IMR-90 (cell line): ENCODE measurements around the gene OSBPL2. TPM values are rescaled to one million over a fixed set of nuclear protein-coding genes. Genes with fewer than 3 reads are reported as not detected.

Experiments used
- ATAC-seq: fragments of 200-7000 bp; cut with Tn5 transposase; 2 replicates; pipeline ENCODE4 v1.9.1; 2020; ENCODE audit warnings: low read depth, mild to moderate bottlenecking, moderate library complexity
- BruUV-seq: library from RNA; stranded (reverse); fragments of 400-500 nt; replicated peaks from 2 replicates; lab custom pipeline; 2021; lab: Mats Ljungman, UMichigan
- CTCF ChIA-PET: fragments of 300-600 bp; formaldehyde crosslinking; extraction: SDS; loops from one replicate; lab custom pipeline; 2021; ENCODE audit warnings: antibody characterized with exemption; lab: Yijun Ruan, JAX
- POLR2A ChIA-PET: fragments of 300-600 bp; sonication (Branson Sonifier 250); formaldehyde crosslinking; loops from one replicate; lab custom pipeline; 2022; ENCODE audit warnings: antibody characterized with exemption; ENCODE audit not compliant: unreplicated experiment; lab: Charles Lee
- DNase-seq: peaks from one replicate; pipeline ENCODE4 v3.0.0; 2013
- H2AFZ ChIP-seq: replicated peaks from 2 replicates; pipeline ENCODE3; 2013; ENCODE audit warnings: low read length, mild to moderate bottlenecking; ENCODE audit not compliant: poor library complexity
- H2AK5ac ChIP-seq: 2 replicates; pipeline ENCODE4 v1.6.1; 2013; ENCODE audit warnings: low read depth, low read length, inconsistent platforms
- H2AK9ac ChIP-seq: replicated peaks from 2 replicates; pipeline ENCODE3; 2013; ENCODE audit warnings: mild to moderate bottlenecking, low read depth, low read length, moderate library complexity; ENCODE audit not compliant: poor library complexity
- H2BK120ac ChIP-seq: 2 replicates; pipeline ENCODE4 v1.6.1; 2013; ENCODE audit warnings: low read depth, low read length, inconsistent platforms
- H2BK15ac ChIP-seq: 3 replicates; pipeline ENCODE4 v1.6.1; 2013; ENCODE audit warnings: low read depth, low read length, inconsistent platforms
- H2BK20ac ChIP-seq: 2 replicates; pipeline ENCODE4 v1.6.1; 2013; ENCODE audit warnings: low read depth, mild to moderate bottlenecking, inconsistent platforms, low read length, moderate library complexity
- H2BK5ac ChIP-seq: 2 replicates; pipeline ENCODE4 v1.6.1; 2013; ENCODE audit warnings: mild to moderate bottlenecking, low read depth, low read length, inconsistent platforms; ENCODE audit not compliant: poor library complexity, severe bottlenecking
- H3K14ac ChIP-seq: replicated peaks from 2 replicates; pipeline ENCODE4 v1.6.1; 2013; ENCODE audit warnings: low read depth, low read length, inconsistent platforms
- H3K18ac ChIP-seq: 2 replicates; pipeline ENCODE4 v1.6.1; 2013; ENCODE audit warnings: low read depth, low read length, control low read depth
- H3K23ac ChIP-seq: 2 replicates; pipeline ENCODE4 v1.6.1; 2013; ENCODE audit warnings: low read depth, low read length, inconsistent platforms
- H3K27ac ChIP-seq: 2 replicates; pipeline ENCODE4 v1.5.1; 2013; ENCODE audit warnings: mild to moderate bottlenecking, control low read depth, low read length; ENCODE audit not compliant: insufficient read depth
- H3K27me3 ChIP-seq: 2 replicates; pipeline ENCODE4 v1.6.1; 2013; ENCODE audit warnings: low read length; ENCODE audit not compliant: control insufficient read depth, insufficient read depth
- H3K36me3 ChIP-seq: 2 replicates; pipeline ENCODE4 v1.6.1; 2013; ENCODE audit warnings: low read length, mixed read lengths; ENCODE audit not compliant: control insufficient read depth, insufficient read depth
- H3K4ac ChIP-seq: 2 replicates; pipeline ENCODE4 v1.6.1; 2013; ENCODE audit warnings: low read depth, low read length, inconsistent platforms
- H3K4me1 ChIP-seq: 2 replicates; pipeline ENCODE4 v1.6.1; 2013; ENCODE audit warnings: low read length, mixed read lengths; ENCODE audit not compliant: control insufficient read depth, insufficient read depth
- H3K4me2 ChIP-seq: 2 replicates; pipeline ENCODE4 v1.6.1; 2013; ENCODE audit warnings: low read depth, mild to moderate bottlenecking, control low read depth, low read length, moderate library complexity
- H3K4me3 ChIP-seq: 2 replicates; pipeline ENCODE4 v1.5.1; 2013; ENCODE audit warnings: low read depth, mild to moderate bottlenecking, control low read depth, low read length, moderate library complexity; ENCODE audit not compliant: insufficient read depth
- H3K56ac ChIP-seq: 2 replicates; pipeline ENCODE4 v1.6.1; 2013; ENCODE audit warnings: low read length, inconsistent platforms; ENCODE audit not compliant: insufficient read depth; ENCODE audit errors: extremely low read depth
- H3K79me1 ChIP-seq, 2 experiments: 2 replicates each; pipeline ENCODE4 v1.6.1; 2013; ENCODE audit warnings: low read length in 2 of 2, inconsistent platforms in 1 of 2, low read depth in 1 of 2
- H3K9ac ChIP-seq: 2 replicates; pipeline ENCODE4 v1.6.1; 2013; ENCODE audit warnings: low read depth, low read length, control low read depth
- H3K9me1 ChIP-seq: 2 replicates; pipeline ENCODE4 v1.6.1; 2013; ENCODE audit warnings: low read length, inconsistent platforms; ENCODE audit not compliant: insufficient read depth
- H3K9me3 ChIP-seq: 2 replicates; pipeline ENCODE4 v1.6.1; 2013; ENCODE audit warnings: low read length; ENCODE audit not compliant: control insufficient read depth, insufficient read depth
- H4K20me1 ChIP-seq: 2 replicates; pipeline ENCODE4 v1.6.1; 2013; ENCODE audit warnings: low read length, inconsistent platforms; ENCODE audit not compliant: insufficient read depth
- H4K5ac ChIP-seq: 2 replicates; pipeline ENCODE4 v1.6.1; 2013; ENCODE audit warnings: mild to moderate bottlenecking, low read depth, low read length, control low read depth
- H4K8ac ChIP-seq, 2 experiments: 2 replicates each; pipeline ENCODE4 v1.6.1; 2013; ENCODE audit warnings: low read depth in 2 of 2, low read length in 2 of 2, control low read depth in 1 of 2, inconsistent platforms in 1 of 2
- H4K91ac ChIP-seq: 2 replicates; pipeline ENCODE4 v1.6.1; 2013; ENCODE audit warnings: low read depth, low read length, inconsistent platforms; ENCODE audit not compliant: insufficient read depth
- NFE2L2 ChIP-seq: fragments of 150-350 bp; IDR thresholded peaks from 2 replicates; pipeline ENCODE4 v1.6.1; 2016; ENCODE audit warnings: low read depth, mild to moderate bottlenecking, low read length
- WGBS, 2 experiments: methylation state at CpG; one replicate each; pipeline versions ENCODE4 v1.1.5 to v1.1.7; 2013; ENCODE audit warnings: missing lambda C conversion rate in 2 of 2; ENCODE audit not compliant: insufficient read length in 1 of 2; ENCODE audit errors: extremely low coverage in 2 of 2; 5-methylcytosine and 5-hydroxymethylcytosine counted together
- dilution Hi-C: fragments of 300-500 bp; cut with HindIII; formaldehyde crosslinking; loops from one replicate; pipeline ENCODE4 v1.14.3; 2018; ENCODE audit warnings: low sequenced_read_pairs; ENCODE audit not compliant: unreplicated experiment
- in situ Hi-C: fragments of 300-500 bp; cut with MboI; formaldehyde crosslinking; loops from 3 replicates; pipeline ENCODE4 v1.14.3; 2019; ENCODE audit warnings: low sequenced_read_pairs, inconsistent platforms, mixed read lengths
- intact Hi-C: fragments of 100-400 bp; cut with micrococcal nuclease; formaldehyde crosslinking; loops from 2 replicates; pipeline ENCODE4 v1.10.0; 2022
- polyA plus RNA-seq, 3 experiments: library from polyadenylated mRNA; depleted of rRNA; stranded (reverse); fragments of >200 nt; gene quantifications; 2 replicates each; pipeline ENCODE4 v1.2.3, GENCODE V29; 2012; ENCODE audit warnings: low replicate concordance in 1 of 3
- total RNA-seq: library from RNA; depleted of rRNA; stranded (reverse); fragments of >200 nt; gene quantifications from 2 replicates; pipeline ENCODE4 v1.2.3, GENCODE V29; 2012

The OSBPL2 gene
- total and polyA plus RNA-seq, 2 of the 4 experiments (the other 2 are of a cell fraction) = 19.3 to 27.6 TPM

DNA sequence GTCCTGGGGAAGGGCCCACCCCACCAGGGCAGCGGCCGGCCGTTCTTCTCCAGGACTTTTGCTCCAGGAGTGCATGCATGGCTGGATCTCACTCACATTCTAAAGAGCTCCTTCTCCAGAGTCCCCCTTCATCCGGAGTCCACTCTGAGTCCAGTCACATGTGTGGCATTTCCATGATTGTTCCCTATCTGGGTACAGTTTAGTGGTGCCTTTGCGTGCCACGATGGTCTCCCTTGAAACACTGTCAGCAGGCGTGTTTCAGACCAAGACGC lies 20.9 kb downstream of the OSBPL2 start:
- in situ Hi-C loops = no loop called here
- TF ChIP-seq NFE2L2 = no peak
- peaks cover 56% of the 10 kb centered on the region for H4K20me1 ChIP-seq

More for the DNA sequence above, 20.9 kb downstream of the OSBPL2 start:
- Histone ChIP-seq H2AK5ac (no peak overlapping the region), H3K4ac (no peak overlapping the region), H3K36me3 (peaks cover 43% of the 10 kb centered on the region), H3K56ac (no peak overlapping the region), H3K23ac (no peak overlapping the region), H3K27me3 (no peaks in the 10 kb centered on the region), H2AFZ (no peak overlapping the region), H3K9me3 (no peaks in the 10 kb centered on the region), H4K5ac (no peak overlapping the region), H4K91ac (no peak overlapping the region), H3K9ac (no peak overlapping the region), H2BK120ac (no peak overlapping the region), H2AK9ac (no peak overlapping the region), H2BK20ac (no peak overlapping the region), H3K4me3 (no peak overlapping the region), H2BK15ac (no peak overlapping the region), H3K79me1 (peaks cover 23 to 52% of the 10 kb centered on the region in 2 experiments), H4K8ac (no peak overlapping the region), H3K4me1 (peaks cover 8% of the 10 kb centered on the region; the same call in 1 of the 2 replicates), H3K4me2 (no peak overlapping the region), H3K27ac (no peak overlapping the region), H3K9me1 (peaks cover 10% of the 10 kb centered on the region), H3K14ac (no peak overlapping the region), H2BK5ac (no peak overlapping the region), H3K18ac (no peak overlapping the region)
- WGBS, 2 experiments = 95% methylated on average over 8 of the region's 8 CpGs; no CpG with 5 or more reads in 1 of the 2 experiments
- BruUV-seq = no TSS peak
- ChIA-PET CTCF (no interaction called here), POLR2A (no interaction called here)
- dilution Hi-C loops = no loop called here
- DNase-seq (no peak), ATAC-seq (no peak)
- intact Hi-C loops = loop anchor here (5.0 to 10.0 kb wide), 2 partner anchors 74 to 247 kb away; partner anchors contain the start of gene MTG2
